ENCODE measurements around the gene DCTN5. TPM values are rescaled to one million over a fixed set of nuclear protein-coding genes. Genes with fewer than 3 reads are reported as not detected.
A peak's percentile ranks its signal among the peaks of the same experiment; 100 is the strongest.

DCTN5 gene
- total and polyA plus RNA-seq, 2 of the 13 experiments (the other 11 are each of a cell fraction or from before 2014, with no cell fraction given), result 105 to 207 TPM

DNA sequence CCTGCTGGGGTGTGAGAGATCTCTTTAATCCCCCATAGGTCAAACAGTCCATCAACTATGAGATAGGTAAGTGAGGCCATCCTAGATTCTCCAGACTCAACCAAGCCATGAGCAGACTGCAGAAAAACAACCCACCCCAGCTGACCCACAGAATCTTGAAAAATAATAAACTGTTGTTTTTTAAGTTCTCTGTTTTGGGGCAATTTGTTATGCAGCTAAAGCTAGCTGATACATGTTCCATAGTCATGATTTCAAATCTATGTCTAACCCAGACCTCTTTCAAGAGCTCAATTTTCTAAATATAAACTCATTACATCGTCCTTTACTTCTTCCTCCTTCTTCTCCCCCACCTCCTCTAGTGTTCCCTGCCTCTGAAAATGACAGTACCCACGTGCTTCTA, 61.7 kb downstream of the DCTN5 start:
- CTCF ChIA-PET (ENCODE audit: low intra/inter-chr PET ratio, low total read pairs), result no interaction called here

DNA sequence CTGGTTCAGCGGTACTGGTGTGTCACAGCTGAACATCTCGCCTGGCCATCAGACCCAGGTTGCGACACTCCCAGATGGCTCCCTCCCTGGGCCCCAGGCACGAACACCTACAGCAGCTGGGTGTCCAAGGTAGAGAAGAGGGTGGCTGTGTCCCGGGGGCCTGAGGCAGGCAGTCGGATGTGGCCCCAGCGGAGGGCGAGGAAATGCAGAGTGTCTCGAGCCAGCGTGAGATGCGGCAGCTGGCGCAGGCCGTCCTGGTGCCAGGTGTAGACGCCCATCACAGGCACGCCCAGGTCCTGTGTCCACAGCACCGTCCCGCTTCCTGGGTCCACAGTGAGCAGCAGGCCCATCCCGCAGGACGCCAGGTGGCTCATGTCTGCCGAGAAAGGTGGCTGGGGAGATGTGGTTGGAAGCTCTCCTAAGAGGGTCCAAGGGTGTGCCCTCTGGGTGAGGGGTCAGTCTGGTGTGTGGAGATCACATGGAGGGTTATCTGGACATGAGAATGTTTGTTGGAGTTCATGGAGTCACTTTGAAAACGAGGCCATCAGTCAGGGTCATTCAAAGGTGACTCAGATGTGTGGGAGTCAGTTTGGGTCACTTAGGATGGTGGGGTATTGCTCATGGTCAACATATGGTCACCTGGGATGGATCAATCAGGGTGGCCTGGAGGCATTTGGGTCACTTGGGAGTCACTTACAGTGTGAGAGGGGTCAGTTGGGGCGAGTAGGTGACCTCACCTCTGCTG, 63.7 kb downstream of the DCTN5 start:
- peaks cover 0 to 3% of the 10 kb centered on the region in 2 experiments; a peak in 1 of 5 replicates for H3K27me3 ChIP-seq (ENCODE audit: control insufficient read depth in 1 of 2, insufficient read depth in 2 of 2, low read length in 2 of 2)
- ChIA-PET CTCF (ENCODE audit: low intra/inter-chr PET ratio, low total read pairs) (no interaction called here), POLR2A (no interaction called here)
- H2AFZ ChIP-seq (ENCODE audit: low read length), result no peak overlapping the region
- peak overlapping the region; percentile 22 for H3K27ac ChIP-seq (ENCODE audit: extremely low read length, insufficient read depth, low read length)
- peaks cover 25% of the 10 kb centered on the region for H3K4me1 ChIP-seq (ENCODE audit: insufficient read depth, low read length)
- 42% methylated on average over 22 of the region's 22 CpGs for WGBS (ENCODE audit: low lambda C conversion rate)
- peaks cover 12% of the 10 kb centered on the region for H3K9me3 ChIP-seq (ENCODE audit: low read length)
- FAIRE-seq (peak; percentile 74), DNase-seq (ENCODE audit: low spot score) (no peak), ATAC-seq (peak; percentile 64)
- H3K36me3 ChIP-seq (replicated peaks in 1 of 2; ENCODE audit: control insufficient read depth in 1 of 2, insufficient read depth in 2 of 2, low read length in 2 of 2), result no peaks in the 10 kb centered on the region
- intact Hi-C loops (cut with micrococcal nuclease; ENCODE audit: unreplicated experiment) (no loop called here), in situ Hi-C loops (cut with HindIII; ENCODE audit: extremely low pct_ligation_motif_present, low pct_unique_long_range_greater_than_20kb) (no loop called here)
- H3K4me3 ChIP-seq (replicated peaks in 1 of 3; ENCODE audit: insufficient read depth in 1 of 3, low read depth in 2 of 3, low read length in 3 of 3), result peak overlapping the region in 1 of 3 experiments; percentile 30; a peak in 1 of 6 replicates
- no peaks in the 10 kb centered on the region for H3K79me2 ChIP-seq (ENCODE audit: insufficient read depth, low read length)
- H4K20me1 ChIP-seq (ENCODE audit: insufficient read depth, low read length), result no peaks in the 10 kb centered on the region
- no TSS peak for BruUV-seq (replicated peaks)
- H3K4me2 ChIP-seq (ENCODE audit: low read depth, low read length), result peak overlapping the region; percentile 29
- H3K9ac ChIP-seq (ENCODE audit: insufficient read depth, low read depth, low read length), result no peak overlapping the region
- TF ChIP-seq NFATC3 (CRISPR knock-in tag; IDR thresholded peaks at IDR 0.05) (no peak), SP140L (CRISPR knock-in tag; IDR thresholded peaks at IDR 0.05; ENCODE audit: borderline replicate concordance) (no peak), HMG20A (CRISPR knock-in tag; IDR thresholded peaks at IDR 0.05; ENCODE audit: borderline replicate concordance) (no peak), TBX3 (IDR thresholded peaks at IDR 0.05; ENCODE audit: borderline replicate concordance) (peak; percentile 38; the same call in 1 of the 2 replicates), PCBP2 (optimal IDR thresholded peaks at IDR 0.05; ENCODE audit: low read depth, low read length, poor library complexity, severe bottlenecking) (no peak), XRCC5 (optimal IDR thresholded peaks at IDR 0.05; ENCODE audit: low read length) (no peak), ZNF431 (CRISPR knock-in tag; IDR thresholded peaks at IDR 0.05; ENCODE audit: borderline replicate concordance, low read depth) (no peak)
- TF ChIP-seq, protein P1, sequence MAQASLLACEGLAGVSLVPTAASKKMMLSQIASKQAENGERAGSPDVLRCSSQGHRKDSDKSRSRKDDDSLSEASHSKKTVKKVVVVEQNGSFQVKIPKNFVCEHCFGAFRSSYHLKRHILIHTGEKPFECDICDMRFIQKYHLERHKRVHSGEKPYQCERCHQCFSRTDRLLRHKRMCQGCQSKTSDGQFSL (CRISPR knock-in tag; IDR thresholded peaks at IDR 0.05), result no peak
- TF ChIP-seq, protein P2, sequence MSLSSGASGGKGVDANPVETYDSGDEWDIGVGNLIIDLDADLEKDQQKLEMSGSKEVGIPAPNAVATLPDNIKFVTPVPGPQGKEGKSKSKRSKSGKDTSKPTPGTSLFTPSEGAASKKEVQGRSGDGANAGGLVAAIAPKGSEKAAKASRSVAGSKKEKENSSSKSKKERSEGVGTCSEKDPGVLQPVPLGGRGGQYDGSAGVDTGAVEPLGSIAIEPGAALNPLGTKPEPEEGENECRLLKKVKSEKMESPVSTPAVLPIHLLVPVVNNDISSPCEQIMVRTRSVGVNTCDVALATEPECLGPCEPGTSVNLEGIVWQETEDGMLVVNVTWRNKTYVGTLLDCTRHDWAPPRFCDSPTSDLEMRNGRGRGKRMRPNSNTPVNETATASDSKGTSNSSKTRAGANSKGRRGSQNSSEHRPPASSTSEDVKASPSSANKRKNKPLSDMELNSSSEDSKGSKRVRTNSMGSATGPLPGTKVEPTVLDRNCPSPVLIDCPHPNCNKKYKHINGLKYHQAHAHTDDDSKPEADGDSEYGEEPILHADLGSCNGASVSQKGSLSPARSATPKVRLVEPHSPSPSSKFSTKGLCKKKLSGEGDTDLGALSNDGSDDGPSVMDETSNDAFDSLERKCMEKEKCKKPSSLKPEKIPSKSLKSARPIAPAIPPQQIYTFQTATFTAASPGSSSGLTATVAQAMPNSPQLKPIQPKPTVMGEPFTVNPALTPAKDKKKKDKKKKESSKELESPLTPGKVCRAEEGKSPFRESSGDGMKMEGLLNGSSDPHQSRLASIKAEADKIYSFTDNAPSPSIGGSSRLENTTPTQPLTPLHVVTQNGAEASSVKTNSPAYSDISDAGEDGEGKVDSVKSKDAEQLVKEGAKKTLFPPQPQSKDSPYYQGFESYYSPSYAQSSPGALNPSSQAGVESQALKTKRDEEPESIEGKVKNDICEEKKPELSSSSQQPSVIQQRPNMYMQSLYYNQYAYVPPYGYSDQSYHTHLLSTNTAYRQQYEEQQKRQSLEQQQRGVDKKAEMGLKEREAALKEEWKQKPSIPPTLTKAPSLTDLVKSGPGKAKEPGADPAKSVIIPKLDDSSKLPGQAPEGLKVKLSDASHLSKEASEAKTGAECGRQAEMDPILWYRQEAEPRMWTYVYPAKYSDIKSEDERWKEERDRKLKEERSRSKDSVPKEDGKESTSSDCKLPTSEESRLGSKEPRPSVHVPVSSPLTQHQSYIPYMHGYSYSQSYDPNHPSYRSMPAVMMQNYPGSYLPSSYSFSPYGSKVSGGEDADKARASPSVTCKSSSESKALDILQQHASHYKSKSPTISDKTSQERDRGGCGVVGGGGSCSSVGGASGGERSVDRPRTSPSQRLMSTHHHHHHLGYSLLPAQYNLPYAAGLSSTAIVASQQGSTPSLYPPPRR (CRISPR knock-in tag; IDR thresholded peaks at IDR 0.05; ENCODE audit: borderline replicate concordance), result peak; percentile 53; the same call in 1 of the 2 replicates
- TF ChIP-seq, protein P3, sequence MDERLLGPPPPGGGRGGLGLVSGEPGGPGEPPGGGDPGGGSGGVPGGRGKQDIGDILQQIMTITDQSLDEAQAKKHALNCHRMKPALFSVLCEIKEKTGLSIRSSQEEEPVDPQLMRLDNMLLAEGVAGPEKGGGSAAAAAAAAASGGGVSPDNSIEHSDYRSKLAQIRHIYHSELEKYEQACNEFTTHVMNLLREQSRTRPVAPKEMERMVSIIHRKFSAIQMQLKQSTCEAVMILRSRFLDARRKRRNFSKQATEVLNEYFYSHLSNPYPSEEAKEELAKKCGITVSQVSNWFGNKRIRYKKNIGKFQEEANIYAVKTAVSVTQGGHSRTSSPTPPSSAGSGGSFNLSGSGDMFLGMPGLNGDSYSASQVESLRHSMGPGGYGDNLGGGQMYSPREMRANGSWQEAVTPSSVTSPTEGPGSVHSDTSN (CRISPR knock-in tag; IDR thresholded peaks at IDR 0.05), result no peak

More for the DNA sequence above, 61.7 kb downstream of the DCTN5 start:
- Histone ChIP-seq H3K9ac (ENCODE audit: insufficient read depth, low read depth, low read length) (no peak overlapping the region), H3K36me3 (replicated peaks in 1 of 2; ENCODE audit: control insufficient read depth in 1 of 2, insufficient read depth in 2 of 2, low read length in 2 of 2) (no peaks in the 10 kb centered on the region), H3K4me2 (ENCODE audit: low read depth, low read length) (no peak overlapping the region), H4K20me1 (ENCODE audit: insufficient read depth, low read length) (no peaks in the 10 kb centered on the region), H3K9me3 (ENCODE audit: low read length) (no peaks in the 10 kb centered on the region), H3K4me1 (ENCODE audit: insufficient read depth, low read length) (peaks cover 24% of the 10 kb centered on the region), H3K27me3 (ENCODE audit: control insufficient read depth in 1 of 2, insufficient read depth in 2 of 2, low read length in 2 of 2) (no peaks in the 10 kb centered on the region), H3K4me3 (replicated peaks in 1 of 3; ENCODE audit: insufficient read depth in 1 of 3, low read depth in 2 of 3, low read length in 3 of 3) (no peak overlapping the region), H2AFZ (ENCODE audit: low read length) (no peak overlapping the region), H3K27ac (ENCODE audit: extremely low read length, insufficient read depth, low read length) (no peak overlapping the region), H3K79me2 (ENCODE audit: insufficient read depth, low read length) (no peaks in the 10 kb centered on the region)
- no TSS peak for BruUV-seq (replicated peaks)
- ATAC-seq (no peak), DNase-seq (ENCODE audit: low spot score) (no peak), FAIRE-seq (no peak)
- TF ChIP-seq RBAK (CRISPR knock-in tag; IDR thresholded peaks at IDR 0.05), result peak; percentile 96
- no peak for TF ChIP-seq GFI1 (CRISPR knock-in tag; IDR thresholded peaks at IDR 0.05; ENCODE audit: borderline replicate concordance)
- peak; percentile 65; the same call in 1 of the 2 replicates for TF ChIP-seq CHD4 (IDR thresholded peaks at IDR 0.05; ENCODE audit: borderline replicate concordance, low read length)
- in situ Hi-C loops (cut with HindIII; ENCODE audit: extremely low pct_ligation_motif_present, low pct_unique_long_range_greater_than_20kb) (no loop called here), intact Hi-C loops (cut with micrococcal nuclease; ENCODE audit: unreplicated experiment) (no loop called here)
- WGBS (ENCODE audit: low lambda C conversion rate), result 27% methylated on average over 2 of the region's 2 CpGs
- POLR2A ChIA-PET, result no interaction called here
